ENCODE data around the gene CTNNAL1.

CTNNAL1 gene

DNA sequence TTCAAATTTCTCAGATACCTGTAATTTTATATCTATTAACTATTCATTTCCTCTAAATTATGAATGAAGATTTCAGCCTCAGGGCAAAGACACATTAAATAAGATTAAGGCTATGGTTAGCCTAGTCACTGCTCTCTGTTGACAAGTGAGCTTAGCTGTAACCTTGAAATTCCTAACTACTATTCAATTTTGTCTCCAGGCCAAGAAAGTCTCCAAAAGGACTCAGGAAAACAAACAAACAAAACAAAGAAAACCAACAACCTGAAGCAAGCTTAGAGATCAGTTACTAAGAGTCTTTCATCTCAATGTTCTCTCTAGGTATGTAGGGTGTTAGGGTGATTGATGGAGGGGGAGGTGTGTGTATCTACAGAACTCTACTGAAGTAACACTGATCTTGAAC, 9.6 kb upstream of the CTNNAL1 start:
- Histone ChIP-seq H3K4me1 (ENCODE audit: control insufficient read depth, low read depth, low read length) (no peaks in the 10 kb centered on the region), H3K36me3 (ENCODE audit: control insufficient read depth, low read depth, low read length) (peaks cover 17% of the 10 kb centered on the region), H3K9ac (ENCODE audit: low read length) (no peak overlapping the region), H3K4me3 (ENCODE audit: low read length) (no peak overlapping the region), H3K27me3 (ENCODE audit: control insufficient read depth, insufficient read depth, low read length) (no peaks in the 10 kb centered on the region), H3K9me3 (ENCODE audit: control insufficient read depth, low read depth, low read length) (no peaks in the 10 kb centered on the region), H3K27ac (ENCODE audit: low read length) (no peak overlapping the region)

DNA sequence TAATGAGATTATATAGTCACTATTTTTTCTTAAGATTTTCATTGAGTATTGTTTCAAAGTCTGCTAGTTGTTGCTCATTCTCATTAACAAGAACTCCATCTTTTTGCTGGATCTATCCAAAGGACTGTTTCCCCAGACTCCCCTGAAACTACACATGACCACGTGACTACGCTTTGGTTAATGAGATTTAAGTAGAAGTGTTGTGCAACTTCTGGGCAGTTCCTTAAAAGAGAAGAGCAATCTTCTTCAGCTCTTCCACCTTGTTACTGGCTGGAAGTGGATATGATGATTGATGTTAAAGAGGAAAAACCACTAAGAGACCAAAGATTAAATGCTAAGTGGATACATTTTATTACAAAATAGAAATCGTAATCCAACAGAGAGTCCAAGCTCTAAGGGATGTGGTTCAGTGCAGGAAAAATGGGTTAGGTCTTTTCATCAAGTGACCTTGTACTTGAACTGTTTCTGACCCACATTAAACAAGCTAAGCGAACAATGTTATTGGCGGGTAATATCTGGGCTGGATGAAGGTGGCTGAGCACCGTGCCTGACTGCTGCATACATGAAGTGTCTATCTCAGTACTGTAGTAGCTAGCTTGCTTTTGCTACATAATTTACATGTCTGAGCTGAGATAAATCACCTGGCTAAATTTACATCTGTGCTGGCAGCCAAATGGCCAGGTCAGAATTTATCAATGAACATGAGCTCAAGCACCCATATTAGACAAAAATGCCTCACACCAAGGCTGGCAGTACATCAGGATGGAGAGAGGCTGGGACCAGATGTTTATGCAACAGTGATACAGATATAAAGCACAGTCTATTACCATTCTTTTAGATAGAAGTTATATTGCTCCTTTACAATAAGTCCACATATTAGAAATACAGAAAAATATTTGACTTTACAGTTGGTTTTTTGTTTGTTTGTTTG, 7.5 kb upstream of the CTNNAL1 start:
- H3K27ac ChIP-seq (ENCODE audit: low read length), result no peak overlapping the region
- H3K4me3 ChIP-seq (ENCODE audit: low read length), result no peak overlapping the region
- no peaks in the 10 kb centered on the region for H3K4me1 ChIP-seq (ENCODE audit: control insufficient read depth, low read depth, low read length)
- H3K27me3 ChIP-seq (ENCODE audit: control insufficient read depth, insufficient read depth, low read length), result no peaks in the 10 kb centered on the region
- no peak overlapping the region for H3K9ac ChIP-seq (ENCODE audit: low read length)
- H3K9me3 ChIP-seq (ENCODE audit: control insufficient read depth, low read depth, low read length), result no peaks in the 10 kb centered on the region
- peaks cover 17% of the 10 kb centered on the region for H3K36me3 ChIP-seq (ENCODE audit: control insufficient read depth, low read depth, low read length)

GRCh38 chr9:109020113-109020512, 6.8 kb upstream of the CTNNAL1 start:
- Histone ChIP-seq H3K4me1 (ENCODE audit: control insufficient read depth, low read depth, low read length) (no peaks in the 10 kb centered on the region), H3K27ac (ENCODE audit: low read length) (no peak overlapping the region), H3K27me3 (ENCODE audit: control insufficient read depth, insufficient read depth, low read length) (no peaks in the 10 kb centered on the region)

GRCh38 chr9:109019420-109019819, 6.1 kb upstream of the CTNNAL1 start:
- Histone ChIP-seq H3K27ac (ENCODE audit: low read length) (no peak overlapping the region), H3K4me3 (ENCODE audit: low read length) (no peak overlapping the region), H3K9ac (ENCODE audit: low read length) (no peak overlapping the region), H3K36me3 (ENCODE audit: control insufficient read depth, low read depth, low read length) (peaks cover 17% of the 10 kb centered on the region), H3K27me3 (ENCODE audit: control insufficient read depth, insufficient read depth, low read length) (no peaks in the 10 kb centered on the region), H3K9me3 (ENCODE audit: control insufficient read depth, low read depth, low read length) (no peaks in the 10 kb centered on the region), H3K4me1 (ENCODE audit: control insufficient read depth, low read depth, low read length) (peaks cover 3% of the 10 kb centered on the region)

More at GRCh38 chr9:109020113-109020512, 6.8 kb upstream of the CTNNAL1 start:
- Histone ChIP-seq H3K4me3 (ENCODE audit: low read length) (no peak overlapping the region), H3K9ac (ENCODE audit: low read length) (no peak overlapping the region), H3K9me3 (ENCODE audit: control insufficient read depth, low read depth, low read length) (no peaks in the 10 kb centered on the region), H3K36me3 (ENCODE audit: control insufficient read depth, low read depth, low read length) (peaks cover 17% of the 10 kb centered on the region)

GRCh38 chr9:109017493-109017892, 4.2 kb upstream of the CTNNAL1 start:
- peaks cover 17% of the 10 kb centered on the region for H3K36me3 ChIP-seq (ENCODE audit: control insufficient read depth, low read depth, low read length)
- peaks cover 1% of the 10 kb centered on the region for H3K27me3 ChIP-seq (ENCODE audit: control insufficient read depth, insufficient read depth, low read length)
- no peaks in the 10 kb centered on the region for H3K9me3 ChIP-seq (ENCODE audit: control insufficient read depth, low read depth, low read length)
- no peak overlapping the region for H3K4me3 ChIP-seq (ENCODE audit: low read length)
- H3K27ac ChIP-seq (ENCODE audit: low read length), result no peak overlapping the region
- H3K4me1 ChIP-seq (ENCODE audit: control insufficient read depth, low read depth, low read length), result peaks cover 10% of the 10 kb centered on the region
- H3K9ac ChIP-seq (ENCODE audit: low read length), result no peak overlapping the region

- H3K4me1 ChIP-seq (ENCODE audit: control insufficient read depth, low read depth, low read length), result peaks cover 13% of the 10 kb centered on the region
- peaks cover 17% of the 10 kb centered on the region for H3K36me3 ChIP-seq (ENCODE audit: control insufficient read depth, low read depth, low read length)
- no peak overlapping the region for H3K27ac ChIP-seq (ENCODE audit: low read length)
- H3K9me3 ChIP-seq (ENCODE audit: control insufficient read depth, low read depth, low read length), result no peaks in the 10 kb centered on the region
- no peak overlapping the region for H3K4me3 ChIP-seq (ENCODE audit: low read length)
- H3K27me3 ChIP-seq (ENCODE audit: control insufficient read depth, insufficient read depth, low read length), result peaks cover 5% of the 10 kb centered on the region
- H3K9ac ChIP-seq (ENCODE audit: low read length), result no peak overlapping the region
These were observed 3.8 kb upstream of the CTNNAL1 start for GRCh38 chr9:109017061-109017460.

DNA sequence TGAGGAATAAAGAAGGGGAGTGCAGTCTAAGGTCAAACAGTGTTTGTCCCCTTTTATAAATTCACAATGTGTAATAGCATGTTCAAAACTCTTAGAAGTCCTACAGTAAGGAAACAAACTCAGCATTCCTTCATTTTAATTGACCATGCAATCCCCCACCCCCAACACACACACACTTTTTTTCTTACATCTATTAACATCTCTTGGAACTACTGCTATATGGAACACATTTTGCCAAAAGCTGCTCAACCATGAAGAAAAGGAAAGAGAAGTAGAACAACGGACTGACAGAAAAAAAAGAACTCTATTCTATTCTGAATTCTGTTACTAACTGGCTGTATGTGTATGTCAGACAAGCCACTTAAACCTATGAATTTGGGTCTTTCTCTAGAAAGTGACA, 2.8 kb upstream of the CTNNAL1 start:
- no peak overlapping the region for H3K9ac ChIP-seq (ENCODE audit: low read length)
- H3K9me3 ChIP-seq (ENCODE audit: control insufficient read depth, low read depth, low read length), result no peaks in the 10 kb centered on the region
- peaks cover 17% of the 10 kb centered on the region for H3K36me3 ChIP-seq (ENCODE audit: control insufficient read depth, low read depth, low read length)
- no peak overlapping the region for H3K4me3 ChIP-seq (ENCODE audit: low read length)
- H3K27me3 ChIP-seq (ENCODE audit: control insufficient read depth, insufficient read depth, low read length), result peaks cover 15% of the 10 kb centered on the region
- no peak overlapping the region for H3K27ac ChIP-seq (ENCODE audit: low read length)
- peaks cover 19% of the 10 kb centered on the region for H3K4me1 ChIP-seq (ENCODE audit: control insufficient read depth, low read depth, low read length)

DNA sequence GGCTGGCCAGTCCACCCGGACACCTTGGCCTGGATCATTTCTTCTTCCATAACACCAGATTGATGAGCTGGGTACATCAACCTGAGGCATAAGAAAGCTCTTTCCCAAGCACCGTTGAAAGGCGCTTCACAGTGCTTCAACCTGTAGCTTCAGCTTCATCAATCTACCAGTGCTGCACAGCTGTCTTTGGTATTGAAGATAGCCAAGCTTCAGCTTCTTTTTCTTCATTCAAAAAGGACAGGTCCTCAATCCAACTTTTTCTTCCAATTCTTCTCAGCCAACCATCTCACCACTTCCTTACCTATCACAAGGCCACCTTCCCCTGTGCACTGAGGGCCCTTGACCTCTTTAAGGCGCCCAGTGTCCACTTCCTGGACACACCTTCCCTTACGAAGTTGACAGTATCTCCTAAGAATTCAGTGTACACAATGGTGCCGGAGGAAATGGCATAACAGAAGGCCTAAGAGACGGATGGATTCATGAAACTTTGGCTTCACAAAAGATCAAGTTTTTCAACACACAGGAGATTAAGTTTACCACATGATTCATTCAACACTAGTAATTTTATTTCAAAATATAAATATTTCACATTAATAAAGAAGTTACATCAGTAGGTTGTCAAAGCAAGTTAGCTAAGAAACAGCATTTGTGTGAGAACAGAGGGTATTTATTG, 1.4 kb upstream of the CTNNAL1 start:
- Histone ChIP-seq H3K27ac (ENCODE audit: low read length) (no peak overlapping the region), H3K9ac (ENCODE audit: low read length) (no peak overlapping the region), H3K4me1 (ENCODE audit: control insufficient read depth, low read depth, low read length) (peaks cover 19% of the 10 kb centered on the region)

DNA sequence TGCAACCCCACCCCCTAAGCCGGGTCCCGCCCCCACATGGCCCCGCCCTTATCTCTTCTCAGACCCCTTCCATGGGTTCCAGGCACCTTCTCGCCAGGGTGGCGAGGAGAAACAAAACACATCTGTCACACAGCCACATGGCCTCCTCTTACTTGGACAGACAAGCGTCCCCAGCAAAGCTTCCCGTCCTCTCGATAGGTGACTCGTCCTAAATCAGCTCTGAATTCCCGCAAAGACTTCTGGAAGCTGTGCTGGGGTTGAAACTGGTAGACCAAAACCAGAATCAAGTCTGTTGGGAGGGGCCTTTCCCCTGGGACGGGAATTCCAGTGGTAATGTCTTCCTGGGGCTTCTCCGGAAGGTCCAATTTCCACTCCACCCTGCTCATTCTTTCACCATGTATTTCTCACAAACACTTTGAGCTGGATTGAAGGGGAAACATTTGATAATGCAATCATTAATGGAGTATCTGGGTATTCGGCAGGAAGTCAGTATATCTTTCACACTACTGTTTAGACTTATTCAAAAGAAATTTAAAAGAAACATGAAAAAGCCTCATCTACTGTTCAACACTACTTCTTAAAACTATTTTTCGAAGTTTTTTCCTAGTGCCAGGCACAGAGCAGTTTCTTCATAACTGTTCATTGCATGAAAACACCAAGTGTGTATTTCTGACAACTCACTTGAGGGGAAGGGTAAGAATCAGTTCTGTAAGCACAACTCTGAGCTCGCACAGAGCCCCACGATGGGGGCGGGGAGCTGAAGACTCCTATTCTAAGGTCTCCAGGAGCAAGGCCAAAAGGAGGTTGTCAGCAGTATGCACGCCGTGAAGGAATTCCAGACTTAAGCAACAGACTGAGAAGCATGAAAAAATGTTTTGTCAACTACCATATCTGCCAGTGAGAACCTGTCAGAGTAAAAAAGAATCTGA, 644 bp upstream of the CTNNAL1 start:
- Histone ChIP-seq H3K9me3 (ENCODE audit: control insufficient read depth, low read depth, low read length) (no peaks in the 10 kb centered on the region), H3K9ac (ENCODE audit: low read length) (peak overlapping the region; percentile 42), H3K4me1 (ENCODE audit: control insufficient read depth, low read depth, low read length) (peaks cover 19% of the 10 kb centered on the region), H3K36me3 (ENCODE audit: control insufficient read depth, low read depth, low read length) (peaks cover under 1% of the 10 kb centered on the region), H3K27ac (ENCODE audit: low read length) (peak overlapping the region; percentile 45), H3K4me3 (ENCODE audit: low read length) (peak overlapping the region; percentile 74), H3K27me3 (ENCODE audit: control insufficient read depth, insufficient read depth, low read length) (peaks cover 15% of the 10 kb centered on the region)

More for the DNA sequence above, 1.4 kb upstream of the CTNNAL1 start:
- H3K27me3 ChIP-seq (ENCODE audit: control insufficient read depth, insufficient read depth, low read length), result peaks cover 15% of the 10 kb centered on the region
- no peak overlapping the region for H3K4me3 ChIP-seq (ENCODE audit: low read length)
- H3K36me3 ChIP-seq (ENCODE audit: control insufficient read depth, low read depth, low read length), result peaks cover 9% of the 10 kb centered on the region
- no peaks in the 10 kb centered on the region for H3K9me3 ChIP-seq (ENCODE audit: control insufficient read depth, low read depth, low read length)

GRCh38 chr9:109012009-109012875, 1.1 kb downstream of the CTNNAL1 start:
- Histone ChIP-seq H3K9me3 (ENCODE audit: control insufficient read depth, low read depth, low read length) (no peaks in the 10 kb centered on the region), H3K4me3 (ENCODE audit: low read length) (peak overlapping the region; percentile 92), H3K27me3 (ENCODE audit: control insufficient read depth, insufficient read depth, low read length) (peaks cover 15% of the 10 kb centered on the region), H3K9ac (ENCODE audit: low read length) (peak overlapping the region; percentile 91), H3K4me1 (ENCODE audit: control insufficient read depth, low read depth, low read length) (peaks cover 19% of the 10 kb centered on the region), H3K36me3 (ENCODE audit: control insufficient read depth, low read depth, low read length) (no peaks in the 10 kb centered on the region), H3K27ac (ENCODE audit: low read length) (no peak overlapping the region)
